ENCODE measurements around the gene ACP3.

DNA sequence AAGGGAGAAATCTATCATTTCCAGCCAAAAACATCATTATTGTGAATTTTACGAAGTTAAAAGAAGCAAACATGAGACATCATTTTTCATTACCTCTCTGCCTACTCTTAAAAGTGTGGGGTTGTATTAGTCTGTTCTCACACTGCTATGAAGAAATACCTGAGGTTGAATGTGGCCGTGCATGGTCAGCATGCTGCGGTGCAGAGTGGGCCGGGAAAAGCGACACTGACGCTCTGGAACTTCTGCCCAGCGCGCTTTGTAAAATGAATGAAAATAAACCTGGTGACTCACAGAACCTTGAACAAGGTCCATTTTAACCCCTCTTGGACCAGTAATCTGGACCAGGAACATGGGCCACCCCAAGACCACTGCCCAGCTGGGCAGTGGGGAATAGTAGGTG, 69.1 kb downstream of the ACP3 start:
- TF ChIP-seq, protein P1, sequence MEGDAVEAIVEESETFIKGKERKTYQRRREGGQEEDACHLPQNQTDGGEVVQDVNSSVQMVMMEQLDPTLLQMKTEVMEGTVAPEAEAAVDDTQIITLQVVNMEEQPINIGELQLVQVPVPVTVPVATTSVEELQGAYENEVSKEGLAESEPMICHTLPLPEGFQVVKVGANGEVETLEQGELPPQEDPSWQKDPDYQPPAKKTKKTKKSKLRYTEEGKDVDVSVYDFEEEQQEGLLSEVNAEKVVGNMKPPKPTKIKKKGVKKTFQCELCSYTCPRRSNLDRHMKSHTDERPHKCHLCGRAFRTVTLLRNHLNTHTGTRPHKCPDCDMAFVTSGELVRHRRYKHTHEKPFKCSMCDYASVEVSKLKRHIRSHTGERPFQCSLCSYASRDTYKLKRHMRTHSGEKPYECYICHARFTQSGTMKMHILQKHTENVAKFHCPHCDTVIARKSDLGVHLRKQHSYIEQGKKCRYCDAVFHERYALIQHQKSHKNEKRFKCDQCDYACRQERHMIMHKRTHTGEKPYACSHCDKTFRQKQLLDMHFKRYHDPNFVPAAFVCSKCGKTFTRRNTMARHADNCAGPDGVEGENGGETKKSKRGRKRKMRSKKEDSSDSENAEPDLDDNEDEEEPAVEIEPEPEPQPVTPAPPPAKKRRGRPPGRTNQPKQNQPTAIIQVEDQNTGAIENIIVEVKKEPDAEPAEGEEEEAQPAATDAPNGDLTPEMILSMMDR (IDR thresholded peaks at IDR 0.05), result no peak
- TF ChIP-seq POLR2A (IDR thresholded peaks at IDR 0.05), result no peak

Data from ovary (tissue), 3 donors.